Measurements from ENCODE around the gene ACYP2. TPM values are rescaled to one million over a fixed set of nuclear protein-coding genes. Genes with fewer than 3 reads are reported as not detected.

Gene ACYP2
- total RNA-seq, 1 donor from 2014 or later, result 10.1 TPM

DNA sequence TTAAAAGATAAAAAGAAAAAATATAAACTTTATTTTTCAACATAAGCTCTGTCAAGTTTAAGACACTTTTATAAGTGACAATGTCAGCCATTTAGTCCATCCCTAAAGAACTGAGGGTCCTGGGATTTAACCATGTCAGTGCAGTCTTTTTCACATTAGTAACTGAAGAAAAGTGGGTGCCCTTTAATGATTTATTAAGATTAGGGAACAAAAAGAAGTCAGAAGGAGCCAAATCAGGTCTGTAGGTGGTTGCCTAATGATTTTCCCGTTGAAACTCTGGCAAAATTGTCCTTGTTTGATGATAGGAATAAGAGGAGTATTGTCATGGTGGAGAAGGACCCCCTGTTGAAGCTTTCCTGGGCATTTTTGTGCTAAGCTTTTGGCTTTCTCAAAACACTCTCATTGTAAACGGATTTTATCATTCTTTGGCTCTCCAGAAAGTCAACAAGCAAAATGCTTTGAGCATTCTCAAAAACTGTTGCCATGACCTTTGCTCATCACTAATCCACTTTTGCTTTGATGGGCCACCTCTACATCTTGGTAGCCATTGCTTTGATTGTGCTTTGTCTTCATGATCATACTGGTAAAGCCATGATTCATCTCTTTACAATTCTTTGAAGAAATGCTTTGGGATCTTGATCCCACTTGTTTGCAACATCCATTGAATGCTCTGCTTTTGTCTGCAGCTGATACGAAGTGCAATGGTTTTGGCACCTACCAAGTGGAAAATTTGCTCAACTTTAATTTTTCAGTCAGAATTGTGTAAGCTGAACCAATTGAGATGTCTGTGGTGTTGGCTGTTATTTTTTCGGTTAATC, 118.6 kb downstream of the ACYP2 start:
- Mint-ChIP-seq H3K36me3 (no peaks in the 10 kb centered on the region), H3K9me3 (peaks cover 9% of the 10 kb centered on the region), H3K27me3 (no peaks in the 10 kb centered on the region), H3K27ac (no peak overlapping the region), H3K4me3 (no peak overlapping the region), H3K4me1 (ENCODE audit: unreplicated experiment) (peaks cover under 1% of the 10 kb centered on the region)
- DNase-seq (ENCODE audit: extremely low spot score, unreplicated experiment), result no peak
- TF ChIP-seq, protein P1, sequence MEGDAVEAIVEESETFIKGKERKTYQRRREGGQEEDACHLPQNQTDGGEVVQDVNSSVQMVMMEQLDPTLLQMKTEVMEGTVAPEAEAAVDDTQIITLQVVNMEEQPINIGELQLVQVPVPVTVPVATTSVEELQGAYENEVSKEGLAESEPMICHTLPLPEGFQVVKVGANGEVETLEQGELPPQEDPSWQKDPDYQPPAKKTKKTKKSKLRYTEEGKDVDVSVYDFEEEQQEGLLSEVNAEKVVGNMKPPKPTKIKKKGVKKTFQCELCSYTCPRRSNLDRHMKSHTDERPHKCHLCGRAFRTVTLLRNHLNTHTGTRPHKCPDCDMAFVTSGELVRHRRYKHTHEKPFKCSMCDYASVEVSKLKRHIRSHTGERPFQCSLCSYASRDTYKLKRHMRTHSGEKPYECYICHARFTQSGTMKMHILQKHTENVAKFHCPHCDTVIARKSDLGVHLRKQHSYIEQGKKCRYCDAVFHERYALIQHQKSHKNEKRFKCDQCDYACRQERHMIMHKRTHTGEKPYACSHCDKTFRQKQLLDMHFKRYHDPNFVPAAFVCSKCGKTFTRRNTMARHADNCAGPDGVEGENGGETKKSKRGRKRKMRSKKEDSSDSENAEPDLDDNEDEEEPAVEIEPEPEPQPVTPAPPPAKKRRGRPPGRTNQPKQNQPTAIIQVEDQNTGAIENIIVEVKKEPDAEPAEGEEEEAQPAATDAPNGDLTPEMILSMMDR (conservative IDR thresholded peaks at IDR 0.05), result no peak

DNA sequence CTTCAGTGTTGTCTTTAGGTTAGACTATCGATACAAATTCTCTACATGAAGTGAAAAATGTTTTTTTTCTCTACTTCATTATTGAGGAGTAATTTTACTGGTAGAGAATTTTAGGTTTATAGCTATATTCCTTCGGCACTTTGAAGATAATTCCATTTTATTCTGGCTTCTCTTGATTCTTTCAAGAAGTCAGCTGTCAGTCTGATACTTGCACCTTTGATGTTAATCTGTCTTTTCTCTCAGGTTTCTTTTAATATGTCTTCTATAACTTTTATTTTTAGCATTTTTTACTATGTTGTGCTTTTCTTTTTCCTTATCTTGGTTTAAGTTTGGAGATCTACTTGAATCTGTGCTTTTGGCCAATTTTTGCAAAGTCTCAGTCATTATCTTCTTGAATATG, 122.0 kb downstream of the ACYP2 start:
- Mint-ChIP-seq H3K36me3 (no peaks in the 10 kb centered on the region), H3K27me3 (no peaks in the 10 kb centered on the region), H3K4me1 (ENCODE audit: unreplicated experiment) (peaks cover 15% of the 10 kb centered on the region), H3K27ac (no peak overlapping the region), H3K9me3 (peaks cover 9% of the 10 kb centered on the region), H3K4me3 (no peak overlapping the region)
- TF ChIP-seq, protein P1 (conservative IDR thresholded peaks at IDR 0.05), result no peak
- no peak for DNase-seq (ENCODE audit: extremely low spot score, unreplicated experiment)

DNA sequence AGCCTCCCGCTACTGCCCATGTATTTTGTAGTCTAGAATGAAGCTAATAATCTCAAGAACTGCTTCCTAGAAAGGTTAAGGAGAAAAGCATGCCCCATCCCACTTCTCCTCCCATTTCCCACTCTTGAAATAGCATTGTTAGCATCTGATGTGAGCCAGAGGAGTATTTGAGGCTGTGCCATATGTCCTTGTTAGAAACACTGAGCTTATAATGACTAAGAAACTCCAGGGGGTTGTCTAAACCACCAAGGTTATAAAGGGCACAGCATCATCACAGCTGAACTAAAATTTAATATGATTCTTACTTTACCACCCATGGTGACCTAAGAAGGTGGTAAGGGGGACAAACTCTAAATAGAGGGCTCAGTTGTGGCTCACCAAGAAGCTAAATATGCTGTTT, 124.0 kb downstream of the ACYP2 start:
- H3K4me3 Mint-ChIP-seq, result no peak overlapping the region
- H3K27ac Mint-ChIP-seq, result no peak overlapping the region
- DNase-seq (ENCODE audit: extremely low spot score, unreplicated experiment), result no peak
- H3K4me1 Mint-ChIP-seq (ENCODE audit: unreplicated experiment), result peaks cover 15% of the 10 kb centered on the region
- no peaks in the 10 kb centered on the region for H3K27me3 Mint-ChIP-seq
- peaks cover 9% of the 10 kb centered on the region for H3K9me3 Mint-ChIP-seq
- no peaks in the 10 kb centered on the region for H3K36me3 Mint-ChIP-seq
- TF ChIP-seq, protein P1 (conservative IDR thresholded peaks at IDR 0.05), result no peak

DNA sequence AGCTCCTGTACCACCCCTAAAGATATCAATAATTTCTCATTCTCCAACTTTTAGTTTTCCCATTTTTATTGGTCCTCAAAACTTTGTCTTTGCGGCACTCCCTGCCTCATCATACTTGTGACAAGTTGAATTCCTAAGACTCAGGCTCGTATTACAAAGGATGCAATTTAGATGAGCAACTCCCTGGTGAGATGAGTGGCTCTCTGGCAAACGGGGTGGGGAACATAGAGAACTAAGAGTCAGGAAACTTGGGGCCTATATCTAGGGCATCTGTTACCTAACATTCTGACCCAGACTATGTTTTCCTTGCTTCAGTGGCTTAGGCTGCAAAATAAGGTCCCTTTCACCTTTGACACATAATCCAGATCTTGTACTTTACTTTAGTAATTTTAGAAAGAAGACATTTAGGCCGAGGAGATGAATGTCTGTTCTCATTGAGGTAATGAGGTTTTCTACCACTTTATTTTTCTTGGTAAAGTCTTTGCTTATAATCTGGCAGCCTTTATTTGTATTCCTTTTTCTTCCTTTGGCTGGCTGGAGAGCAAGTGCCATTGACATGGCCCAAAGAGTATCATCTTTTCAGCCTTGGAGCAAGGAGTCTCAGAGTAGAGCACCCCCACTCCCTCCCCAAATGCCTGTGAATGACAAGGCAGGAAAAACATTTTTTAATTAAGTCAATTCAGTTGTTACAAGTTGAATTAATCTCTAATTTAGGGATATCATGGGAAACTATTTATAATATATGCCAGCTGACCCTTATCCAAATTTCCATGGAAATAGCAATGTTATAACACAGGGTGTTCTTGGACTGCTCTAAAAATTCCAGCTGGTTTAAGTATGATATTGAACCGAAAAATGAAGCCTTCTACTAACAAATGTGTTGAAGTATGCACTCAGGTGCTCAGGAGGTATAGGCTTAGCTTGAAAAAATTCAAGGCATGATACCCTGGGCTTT, 125.4 kb downstream of the ACYP2 start:
- no peak overlapping the region for H3K4me3 Mint-ChIP-seq
- DNase-seq (ENCODE audit: extremely low spot score, unreplicated experiment), result no peak
- TF ChIP-seq, protein P1 (conservative IDR thresholded peaks at IDR 0.05), result no peak
- no peak overlapping the region for H3K27ac Mint-ChIP-seq
- H3K36me3 Mint-ChIP-seq, result no peaks in the 10 kb centered on the region
- peaks cover 15% of the 10 kb centered on the region for H3K4me1 Mint-ChIP-seq (ENCODE audit: unreplicated experiment)
- peaks cover 9% of the 10 kb centered on the region for H3K9me3 Mint-ChIP-seq
- H3K27me3 Mint-ChIP-seq, result no peaks in the 10 kb centered on the region

DNA sequence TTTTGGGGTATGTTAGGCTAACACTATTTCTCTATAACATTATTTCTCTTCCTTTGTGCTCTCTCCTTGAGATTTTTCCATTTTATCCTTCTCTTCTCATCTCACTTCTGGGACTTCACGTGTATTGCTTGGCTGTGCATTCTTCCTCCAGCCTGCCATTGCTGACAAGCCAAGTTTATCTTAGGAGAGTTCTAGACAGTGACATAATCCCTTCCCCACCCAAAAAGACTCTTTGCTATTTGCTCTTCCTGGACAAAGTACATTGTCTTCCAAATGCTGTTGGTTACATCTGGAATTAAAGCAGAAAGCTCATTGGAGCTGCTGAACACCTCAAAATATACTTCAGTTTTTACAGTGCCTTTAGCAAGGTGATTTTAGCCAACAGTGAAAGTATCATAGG, 131.7 kb downstream of the ACYP2 start:
- H3K27ac Mint-ChIP-seq, result no peak overlapping the region
- no peaks in the 10 kb centered on the region for H3K27me3 Mint-ChIP-seq
- TF ChIP-seq, protein P1 (conservative IDR thresholded peaks at IDR 0.05), result no peak
- H3K36me3 Mint-ChIP-seq, result no peaks in the 10 kb centered on the region
- no peak overlapping the region for H3K4me3 Mint-ChIP-seq
- H3K4me1 Mint-ChIP-seq (ENCODE audit: unreplicated experiment), result no peaks in the 10 kb centered on the region
- no peaks in the 10 kb centered on the region for H3K9me3 Mint-ChIP-seq
- DNase-seq (ENCODE audit: extremely low spot score, unreplicated experiment), result no peak
